Activated CD4-positive, alpha-beta T cell treated with anti-CD3 and anti-CD28 coated beads, Interleukin-2, amount 10 ng/mL, durations not matched to agents 24 days and 14 days (primary cell): Measurements from ENCODE around the gene AGBL1. TPM values are rescaled to one million over a fixed set of nuclear protein-coding genes. Genes with fewer than 3 reads are reported as not detected.
A peak's percentile ranks its signal among the peaks of the same experiment; 100 is the strongest.

Experiments
- DNase-seq: peaks from one replicate; pipeline ENCODE4 v3.0.0; 2022
- H3K27ac Mint-ChIP-seq: one replicate; pipeline ENCODE4 v1.8.0; 2022; ENCODE audit warnings: mild to moderate bottlenecking, mixed read lengths
- H3K27me3 Mint-ChIP-seq: one replicate; pipeline ENCODE4 v1.8.0; 2022; ENCODE audit warnings: mixed read lengths
- H3K36me3 Mint-ChIP-seq: one replicate; pipeline ENCODE4 v1.8.0; 2022; ENCODE audit warnings: low read depth, mild to moderate bottlenecking, mixed read lengths
- H3K4me1 Mint-ChIP-seq: one replicate; pipeline ENCODE4 v1.8.0; 2021; ENCODE audit warnings: mixed read lengths
- H3K4me3 Mint-ChIP-seq: one replicate; pipeline ENCODE4 v1.8.0; 2022; ENCODE audit warnings: mild to moderate bottlenecking, moderate library complexity, mixed read lengths
- H3K9me3 Mint-ChIP-seq: one replicate; pipeline ENCODE4 v1.8.0; 2021; ENCODE audit warnings: mixed read lengths
- intact Hi-C: fragments of 100-400 bp; cut with micrococcal nuclease; formaldehyde crosslinking; loops from one replicate; pipeline ENCODE4 v1.15.1; 2023
- total RNA-seq: library from RNA; stranded (reverse); gene quantifications from 2 replicates; pipeline ENCODE4 v1.2.3, GENCODE V29; 2022

The AGBL1 gene
- total RNA-seq, 1 donor from 2014 or later = not detected

DNA sequence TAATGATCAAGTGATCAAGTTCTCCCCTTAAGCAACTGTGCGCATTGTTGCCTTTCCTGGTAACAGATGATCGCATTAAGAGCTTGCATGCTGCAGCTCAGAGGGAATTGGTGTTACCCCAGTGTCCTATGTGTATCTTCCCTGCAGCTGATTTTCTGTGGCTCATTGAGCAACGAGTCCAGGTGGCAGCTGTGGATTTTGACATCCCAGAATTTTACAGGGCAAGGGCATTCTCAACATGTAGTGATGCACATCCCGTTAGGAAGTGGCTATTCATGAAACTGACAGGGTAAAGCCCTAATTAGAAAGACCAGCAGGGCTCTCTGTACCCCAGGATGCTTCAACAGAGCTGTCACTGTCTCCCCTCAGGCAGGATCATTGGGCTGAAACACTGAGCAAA, 232.8 kb downstream of the AGBL1 start:
- no peaks in the 10 kb centered on the region for H3K9me3 Mint-ChIP-seq
- no peaks in the 10 kb centered on the region for H3K4me1 Mint-ChIP-seq
- no peaks in the 10 kb centered on the region for H3K36me3 Mint-ChIP-seq
- H3K27me3 Mint-ChIP-seq = peaks cover 3% of the 10 kb centered on the region
- no peak for DNase-seq
- H3K27ac Mint-ChIP-seq = no peak overlapping the region
- no peak overlapping the region for H3K4me3 Mint-ChIP-seq
- intact Hi-C loops = no loop called here

GRCh38 chr15:86316216-86316615, 236.5 kb downstream of the AGBL1 start:
- Mint-ChIP-seq H3K27me3 (peaks cover 3% of the 10 kb centered on the region), H3K9me3 (no peaks in the 10 kb centered on the region), H3K4me3 (no peak overlapping the region), H3K27ac (no peak overlapping the region), H3K4me1 (no peaks in the 10 kb centered on the region), H3K36me3 (no peaks in the 10 kb centered on the region)
- DNase-seq = no peak
- intact Hi-C loops = no loop called here

- intact Hi-C loops = no loop called here
- Mint-ChIP-seq H3K27me3 (peaks cover 3% of the 10 kb centered on the region), H3K9me3 (no peaks in the 10 kb centered on the region), H3K4me3 (no peak overlapping the region), H3K27ac (no peak overlapping the region), H3K36me3 (no peaks in the 10 kb centered on the region), H3K4me1 (no peaks in the 10 kb centered on the region)
- no peak for DNase-seq
These were observed 237.2 kb downstream of the AGBL1 start for GRCh38 chr15:86316726-86317383.

DNA sequence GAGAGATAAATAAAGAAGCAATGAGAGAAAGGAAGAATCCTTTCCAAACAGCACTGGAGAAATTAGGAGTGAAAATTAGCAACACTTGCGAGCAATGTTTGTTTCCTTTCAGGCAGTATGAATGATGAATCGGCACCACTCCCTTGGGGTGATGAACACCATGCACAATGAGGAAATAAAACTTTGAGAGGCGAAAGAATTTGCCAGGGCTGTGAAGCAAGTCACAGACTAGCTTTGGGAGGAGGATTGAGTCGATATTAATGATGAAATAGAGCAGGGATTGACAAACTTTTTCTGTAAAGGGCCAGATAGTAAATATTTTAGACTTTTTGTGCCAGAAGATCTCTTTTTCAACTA, 237.7 kb downstream of the AGBL1 start:
- H3K4me3 Mint-ChIP-seq = no peak overlapping the region
- H3K9me3 Mint-ChIP-seq = no peaks in the 10 kb centered on the region
- no peak overlapping the region for H3K27ac Mint-ChIP-seq
- DNase-seq = no peak
- H3K4me1 Mint-ChIP-seq = no peaks in the 10 kb centered on the region
- H3K36me3 Mint-ChIP-seq = no peaks in the 10 kb centered on the region
- intact Hi-C loops = no loop called here
- H3K27me3 Mint-ChIP-seq = peaks cover 3% of the 10 kb centered on the region

DNA sequence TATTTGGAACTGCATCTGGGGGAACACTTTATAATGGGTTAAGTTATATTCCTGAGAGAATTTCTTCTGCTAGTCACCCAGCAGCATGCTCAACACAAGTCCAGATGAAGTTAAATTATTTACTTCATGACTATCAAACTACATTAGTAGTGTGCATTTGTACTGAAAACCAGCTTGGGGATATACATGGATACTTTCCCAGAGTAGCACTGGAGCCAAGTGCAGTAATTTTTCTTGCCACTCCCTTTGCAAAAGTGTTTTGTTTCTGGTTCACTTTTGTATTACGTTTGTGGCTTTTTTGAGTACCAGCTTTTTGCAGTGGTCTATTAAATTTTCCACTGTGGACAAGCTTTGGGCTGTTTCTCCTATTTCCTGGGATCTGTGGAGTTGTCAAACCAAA, 243.0 kb downstream of the AGBL1 start:
- H3K4me1 Mint-ChIP-seq = no peaks in the 10 kb centered on the region
- intact Hi-C loops = no loop called here
- H3K36me3 Mint-ChIP-seq = no peaks in the 10 kb centered on the region
- no peaks in the 10 kb centered on the region for H3K9me3 Mint-ChIP-seq
- H3K4me3 Mint-ChIP-seq = no peak overlapping the region
- DNase-seq = no peak
- no peak overlapping the region for H3K27ac Mint-ChIP-seq
- no peaks in the 10 kb centered on the region for H3K27me3 Mint-ChIP-seq

GRCh38 chr15:86327230-86327865, 247.7 kb downstream of the AGBL1 start:
- Mint-ChIP-seq H3K27ac (no peak overlapping the region), H3K36me3 (no peaks in the 10 kb centered on the region), H3K4me3 (no peak overlapping the region), H3K4me1 (no peaks in the 10 kb centered on the region), H3K27me3 (no peaks in the 10 kb centered on the region), H3K9me3 (no peaks in the 10 kb centered on the region)
- DNase-seq = no peak
- intact Hi-C loops = no loop called here

DNA sequence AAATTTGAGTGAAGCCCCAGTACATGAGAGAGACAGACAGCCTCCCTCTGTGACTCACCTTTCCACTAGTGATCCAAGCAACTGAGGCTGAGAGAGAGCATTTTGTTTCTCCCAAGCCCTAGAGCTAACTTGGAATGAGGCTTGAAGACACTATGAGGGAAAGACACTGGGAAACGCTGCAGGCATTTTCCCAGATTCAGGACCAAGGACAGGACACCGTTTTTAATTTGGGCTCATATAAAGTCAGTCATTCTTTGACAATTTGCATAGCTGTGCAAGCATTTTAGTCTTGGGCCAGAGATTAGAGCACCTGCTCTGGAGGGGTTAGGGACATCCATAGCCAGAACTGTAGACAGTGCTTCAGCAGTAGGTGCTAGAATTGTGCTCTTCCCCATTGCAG, 249.0 kb downstream of the AGBL1 start:
- no peak for DNase-seq
- Mint-ChIP-seq H3K27ac (no peak overlapping the region), H3K4me3 (no peak overlapping the region), H3K9me3 (peaks cover 4% of the 10 kb centered on the region), H3K4me1 (no peaks in the 10 kb centered on the region), H3K36me3 (no peaks in the 10 kb centered on the region), H3K27me3 (no peaks in the 10 kb centered on the region)
- intact Hi-C loops = no loop called here

GRCh38 chr15:86329311-86330013, 249.8 kb downstream of the AGBL1 start:
- H3K36me3 Mint-ChIP-seq = no peaks in the 10 kb centered on the region
- no peak overlapping the region for H3K4me3 Mint-ChIP-seq
- DNase-seq = no peak
- intact Hi-C loops = no loop called here
- H3K27ac Mint-ChIP-seq = no peak overlapping the region
- H3K4me1 Mint-ChIP-seq = no peaks in the 10 kb centered on the region
- peaks cover 4% of the 10 kb centered on the region for H3K9me3 Mint-ChIP-seq
- H3K27me3 Mint-ChIP-seq = no peaks in the 10 kb centered on the region

GRCh38 chr15:86333819-86334218, 254.1 kb downstream of the AGBL1 start:
- Mint-ChIP-seq H3K4me3 (no peak overlapping the region), H3K9me3 (peaks cover 8% of the 10 kb centered on the region), H3K4me1 (no peaks in the 10 kb centered on the region), H3K36me3 (no peaks in the 10 kb centered on the region), H3K27me3 (no peaks in the 10 kb centered on the region), H3K27ac (peak overlapping the region; percentile 11)
- DNase-seq = no peak
- intact Hi-C loops = no loop called here

DNA sequence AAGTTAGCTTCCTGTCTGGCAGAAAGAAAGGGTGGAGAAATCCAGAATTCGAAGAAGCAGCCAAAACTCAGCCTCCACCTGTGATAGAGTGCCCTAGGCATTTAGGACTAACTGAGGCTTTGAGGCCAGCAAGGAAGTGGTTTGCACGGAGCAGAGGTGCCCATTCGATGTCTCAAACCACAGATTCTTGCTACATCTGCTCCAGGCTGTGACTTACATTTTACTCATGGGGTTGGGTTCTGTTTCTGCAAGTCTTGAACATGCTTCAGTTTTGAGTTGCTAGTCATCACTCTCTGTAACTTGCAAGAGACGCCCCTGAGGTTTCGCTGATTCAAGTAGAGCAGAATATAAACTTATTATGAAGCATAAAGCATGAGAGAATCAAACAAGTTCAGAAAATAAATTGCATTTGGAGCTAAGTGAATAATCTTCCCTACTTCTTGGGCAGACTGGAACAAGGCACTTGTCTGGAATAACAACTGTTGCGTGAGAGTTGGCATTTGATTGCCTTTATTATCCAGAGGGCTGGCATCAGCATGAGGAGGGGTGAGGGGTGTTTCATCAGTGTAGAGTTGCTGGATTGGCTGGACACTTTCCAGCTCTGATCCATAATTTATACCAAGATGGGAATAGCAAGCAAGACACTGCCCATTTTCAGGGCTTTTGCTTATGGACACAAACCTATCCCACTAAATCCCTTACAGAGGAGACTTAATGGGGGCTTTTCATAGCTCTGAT, 256.5 kb downstream of the AGBL1 start:
- Mint-ChIP-seq H3K9me3 (peaks cover 8% of the 10 kb centered on the region), H3K4me1 (no peaks in the 10 kb centered on the region), H3K36me3 (no peaks in the 10 kb centered on the region), H3K27ac (no peak overlapping the region), H3K27me3 (no peaks in the 10 kb centered on the region), H3K4me3 (no peak overlapping the region)
- no peak for DNase-seq
- intact Hi-C loops = no loop called here

- Mint-ChIP-seq H3K27ac (no peak overlapping the region), H3K9me3 (peaks cover 8% of the 10 kb centered on the region), H3K4me1 (no peaks in the 10 kb centered on the region), H3K4me3 (no peak overlapping the region), H3K27me3 (no peaks in the 10 kb centered on the region), H3K36me3 (no peaks in the 10 kb centered on the region)
- intact Hi-C loops = no loop called here
- DNase-seq = no peak
These were observed 257.4 kb downstream of the AGBL1 start for GRCh38 chr15:86337071-86337470.

DNA sequence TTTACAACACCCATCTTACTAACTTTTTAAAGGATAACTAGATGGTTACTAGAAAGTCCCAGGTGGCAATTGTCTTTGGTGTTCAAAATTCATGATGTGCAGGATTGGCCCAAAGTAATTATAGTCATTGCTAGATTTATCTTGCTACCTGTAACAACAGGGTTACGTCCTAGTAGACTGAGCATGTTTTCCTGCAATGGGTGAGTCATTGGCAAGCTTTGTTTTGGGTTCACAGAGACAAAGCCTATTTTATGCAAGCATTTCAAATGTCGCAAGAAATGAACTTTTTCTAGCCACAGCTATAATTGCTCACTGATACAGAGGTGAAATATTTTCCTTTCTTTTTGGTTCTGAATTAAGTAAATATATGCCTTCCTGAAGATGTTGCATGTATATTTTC, 267.6 kb downstream of the AGBL1 start:
- no peaks in the 10 kb centered on the region for H3K36me3 Mint-ChIP-seq
- intact Hi-C loops = no loop called here
- H3K27ac Mint-ChIP-seq = no peak overlapping the region
- no peak for DNase-seq
- H3K4me3 Mint-ChIP-seq = no peak overlapping the region
- H3K9me3 Mint-ChIP-seq = no peaks in the 10 kb centered on the region
- H3K4me1 Mint-ChIP-seq = no peaks in the 10 kb centered on the region
- H3K27me3 Mint-ChIP-seq = no peaks in the 10 kb centered on the region

GRCh38 chr15:86349565-86349964, 269.9 kb downstream of the AGBL1 start:
- Mint-ChIP-seq H3K27me3 (no peaks in the 10 kb centered on the region), H3K36me3 (no peaks in the 10 kb centered on the region), H3K27ac (no peak overlapping the region), H3K9me3 (no peaks in the 10 kb centered on the region), H3K4me3 (no peak overlapping the region), H3K4me1 (no peaks in the 10 kb centered on the region)
- no peak for DNase-seq
- intact Hi-C loops = no loop called here

- DNase-seq = no peak
- H3K36me3 Mint-ChIP-seq = no peaks in the 10 kb centered on the region
- H3K27ac Mint-ChIP-seq = no peak overlapping the region
- no peak overlapping the region for H3K4me3 Mint-ChIP-seq
- H3K9me3 Mint-ChIP-seq = no peaks in the 10 kb centered on the region
- H3K27me3 Mint-ChIP-seq = no peaks in the 10 kb centered on the region
- intact Hi-C loops = no loop called here
- H3K4me1 Mint-ChIP-seq = no peaks in the 10 kb centered on the region
These were observed 273.5 kb downstream of the AGBL1 start for GRCh38 chr15:86353213-86353612.
